Lung (tissue), 12 donors: ENCODE results near the gene DPP9. TPM values are rescaled to one million over a fixed set of nuclear protein-coding genes. Genes with fewer than 3 reads are reported as not detected.

Source experiments
- ATAC-seq: fragments of 200-7000 bp; cut with Tn5 transposase; one replicate; pipeline ENCODE4 v1.9.1; 2020; ENCODE audit warnings: moderate number of reproducible peaks; ENCODE audit not compliant: insufficient read depth, low FRiP score
- DNase-seq, 3 donors: peaks; one replicate each; pipeline ENCODE4 v3.0.0-alpha.2; 2013 to 2017
- H3K27ac ChIP-seq, 2 donors: one replicate each; pipeline ENCODE4 v1.5.1; 2013; ENCODE audit warnings: mild to moderate bottlenecking in 2 of 2, moderate library complexity in 2 of 2, control low read depth in 1 of 2, inconsistent platforms in 1 of 2, low read depth in 1 of 2, low read length in 1 of 2
- H3K27me3 ChIP-seq, 3 donors: one replicate each; pipeline ENCODE4 v1.5.1; 2013; ENCODE audit warnings: low read length in 2 of 3; ENCODE audit not compliant: control insufficient read depth in 3 of 3, insufficient read depth in 3 of 3
- H3K36me3 ChIP-seq, 4 donors: one replicate each; pipeline ENCODE4 v1.5.1; 2013; ENCODE audit warnings: low read length in 4 of 4, mild to moderate bottlenecking in 1 of 4, moderate library complexity in 1 of 4; ENCODE audit not compliant: control insufficient read depth in 4 of 4, insufficient read depth in 4 of 4
- H3K4me1 ChIP-seq, 5 donors: one replicate each; pipeline ENCODE4 v1.5.1; 2013; ENCODE audit warnings: low read length in 5 of 5, mild to moderate bottlenecking in 2 of 5, moderate library complexity in 1 of 5; ENCODE audit not compliant: control insufficient read depth in 5 of 5, insufficient read depth in 5 of 5
- H3K4me3 ChIP-seq: one replicate; pipeline ENCODE4 v1.5.1; 2013; ENCODE audit warnings: mild to moderate bottlenecking, control low read depth, moderate library complexity
- H3K9ac ChIP-seq, 2 donors: one replicate each; pipeline ENCODE4 v1.5.1; 2013; ENCODE audit warnings: low read length in 2 of 2, control low read depth in 1 of 2; ENCODE audit not compliant: insufficient read depth in 1 of 2
- H3K9me3 ChIP-seq, 4 donors: one replicate each; pipeline ENCODE4 v1.5.1; 2013; ENCODE audit warnings: low read length in 3 of 4, mild to moderate bottlenecking in 1 of 4, moderate library complexity in 1 of 4; ENCODE audit not compliant: control insufficient read depth in 4 of 4, insufficient read depth in 3 of 4
- CTCF ChIP-seq: IDR thresholded peaks from 2 replicates; pipeline ENCODE4 v1.5.1; 2012; ENCODE audit warnings: mild to moderate bottlenecking; ENCODE audit errors: control extremely low read depth, extremely low read depth
- WGBS, 2 donors: extraction: QIAGEN DNeasy Blood & Tissue Kit; methylation state at CpG; one replicate each; pipeline ENCODE4 v1.1.7; 2013; 5-methylcytosine and 5-hydroxymethylcytosine counted together
- polyA plus RNA-seq, 2 donors: library from polyadenylated mRNA; stranded (reverse); fragments of 200-250 nt; gene quantifications; one replicate each; pipeline ENCODE4 v1.2.1, GENCODE V29; 2013
- total RNA-seq, 2 donors: library from RNA; depleted of rRNA in 1 of 2; stranded (reverse); fragments of >200 nt in 1 of 2; gene quantifications; one replicate each; pipeline ENCODE4 v1.2.1, GENCODE V29; 2014 to 2021
- donor health status: control.
- donor health status: control.
- donor health status: Bipolar disorder and iron deficiency.
- donor health status: healthy.
- donor health status: DM: yes; HTN: yes; CAD: no.

The DPP9 gene
- total and polyA plus RNA-seq, 4 donors, result 33.2 to 95.5 (median 43.9) TPM

DNA sequence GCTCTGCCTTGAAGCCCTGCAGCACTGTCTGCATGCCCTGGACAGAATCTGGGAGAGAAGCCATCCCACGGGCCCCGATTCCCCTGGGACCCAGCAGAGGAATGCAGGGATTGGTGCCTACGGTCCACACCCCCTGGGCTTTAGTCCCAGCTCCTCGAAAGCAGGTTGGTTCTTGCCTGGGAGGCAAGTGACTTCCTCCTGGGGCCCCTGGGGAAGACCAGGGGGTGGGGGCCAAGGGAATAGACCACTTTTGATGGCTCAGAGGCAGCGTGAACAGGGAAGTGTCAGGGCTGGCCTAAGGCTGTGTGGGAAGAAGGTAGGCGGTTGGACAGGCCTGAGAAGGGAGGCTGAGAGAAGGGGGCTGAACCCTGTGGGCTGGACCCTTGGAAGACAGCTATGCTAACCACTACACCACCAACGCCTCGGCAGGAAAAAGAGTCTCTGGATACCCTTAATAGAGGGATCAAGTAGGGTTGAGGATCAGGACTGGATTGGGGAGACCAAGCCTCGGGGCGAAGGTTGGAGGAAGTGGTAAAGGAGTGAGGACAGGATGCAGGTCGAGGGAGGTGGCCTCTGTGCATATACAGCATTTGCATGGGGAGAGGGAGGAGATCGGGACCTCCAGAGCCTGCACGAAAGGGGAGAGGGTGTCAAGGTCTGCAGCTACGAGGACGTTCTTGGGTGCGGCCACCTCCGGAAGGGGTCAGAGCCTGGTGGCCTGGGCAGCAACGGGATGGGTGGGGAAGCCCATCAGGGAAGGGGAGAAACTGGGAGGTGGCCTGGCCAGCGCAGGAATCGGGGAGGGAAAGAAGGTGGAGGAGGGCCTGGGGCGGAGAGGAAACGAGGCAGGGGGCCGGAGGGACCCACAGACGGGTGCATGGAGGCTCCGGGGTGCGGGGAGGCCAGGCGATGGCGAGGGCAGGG is 709 bp downstream of the DPP9 start:
- H3K27me3 ChIP-seq, result no peaks in the 10 kb centered on the region
- DNase-seq, result no peak
- no peak for TF ChIP-seq CTCF
- H3K4me3 ChIP-seq, result peak overlapping the region; percentile 97
- H3K4me1 ChIP-seq, result peaks cover 0 to 13% (median 0%) of the 10 kb centered on the region in 5 donors
- H3K27ac ChIP-seq, result peak overlapping the region; percentile 82 to 90
- 3 to 6% methylated on average over 23 to 28 of the region's 28 CpGs for WGBS, 2 donors
- H3K9ac ChIP-seq, result peak overlapping the region; percentile 25 to 75
- H3K36me3 ChIP-seq, result peaks cover 5 to 28% (median 12%) of the 10 kb centered on the region in 4 donors
- no peaks in the 10 kb centered on the region for H3K9me3 ChIP-seq
- ATAC-seq, result no peak

DNA sequence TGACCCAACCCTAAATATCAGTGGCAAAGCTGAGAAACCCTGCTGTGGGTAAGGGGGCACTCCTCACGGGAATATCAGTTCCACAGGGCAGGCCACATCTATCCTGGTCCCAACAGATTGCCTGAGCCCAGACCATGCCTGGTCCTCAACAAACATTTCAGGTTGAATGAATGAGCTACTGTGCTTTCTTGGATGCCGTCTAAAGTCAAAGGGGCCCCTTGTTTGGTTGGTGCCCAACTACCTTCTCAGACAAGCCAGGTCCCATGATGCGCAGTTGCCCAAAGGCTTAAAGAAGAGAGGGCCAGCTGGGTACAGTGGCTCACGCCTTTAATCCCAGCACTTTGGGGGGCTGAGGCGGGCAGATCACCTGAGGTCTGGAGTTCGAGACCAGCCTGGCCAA is 2.4 kb downstream of the DPP9 start:
- DNase-seq, result no peak
- no peak overlapping the region for H3K27ac ChIP-seq
- peaks cover 5 to 40% (median 12%) of the 10 kb centered on the region in 4 donors for H3K36me3 ChIP-seq
- H3K27me3 ChIP-seq, result no peaks in the 10 kb centered on the region
- WGBS, 2 donors, result 94 to 96% methylated on average over 6 of the region's 6 CpGs
- no peak for TF ChIP-seq CTCF
- no peak for ATAC-seq
- no peaks in the 10 kb centered on the region for H3K9me3 ChIP-seq
- H3K9ac ChIP-seq, result no peak overlapping the region
- H3K4me1 ChIP-seq, result peaks cover 0 to 13% (median 5%) of the 10 kb centered on the region in 5 donors
- H3K4me3 ChIP-seq, result no peak overlapping the region

- DNase-seq (no peak), ATAC-seq (no peak)
- Histone ChIP-seq H3K36me3 (peaks cover 5 to 49% (median 14%) of the 10 kb centered on the region in 4 donors), H3K4me1 (peaks cover 0 to 13% (median 11%) of the 10 kb centered on the region in 5 donors), H3K9me3 (no peaks in the 10 kb centered on the region), H3K4me3 (no peak overlapping the region), H3K9ac (no peak overlapping the region), H3K27ac (no peak overlapping the region), H3K27me3 (no peaks in the 10 kb centered on the region)
- TF ChIP-seq CTCF, result no peak
- 83 to 95% methylated on average over 13 of the region's 13 CpGs for WGBS, 2 donors
These were observed 3.5 kb downstream of the DPP9 start for GRCh38 chr19:4720037-4720700.
